ENCODE measurements around the gene RESP18. TPM values are rescaled to one million over a fixed set of nuclear protein-coding genes. Genes with fewer than 3 reads are reported as not detected.

RESP18 gene
- total RNA-seq, 4 donors from 2014 or later, result not detected

- H3K9me3 ChIP-seq, result no peaks in the 10 kb centered on the region
- H3K36me3 ChIP-seq, result no peaks in the 10 kb centered on the region
- TF ChIP-seq POLR2AphosphoS5 (IDR thresholded peaks at IDR 0.05) (no peak), EP300 (IDR thresholded peaks at IDR 0.05) (no peak), POLR2A (IDR thresholded peaks at IDR 0.05) (no peak), CTCF (IDR thresholded peaks at IDR 0.05) (no peak)
- no peak overlapping the region for H3K27ac ChIP-seq
- WGBS, result 81% methylated on average over 3 of the region's 4 CpGs
- DNase-seq (ENCODE audit: low spot score in 2 of 2), result peak in 1 of 2 donors; percentile 49
- H3K4me3 ChIP-seq, result no peak overlapping the region
- H3K27me3 ChIP-seq, result peaks cover 67% of the 10 kb centered on the region
- peaks cover 10% of the 10 kb centered on the region for H3K4me1 ChIP-seq
These were observed 22.0 kb upstream of the RESP18 start for GRCh38 chr2:219354582-219354981.

GRCh38 chr2:219353129-219353528, 20.6 kb upstream of the RESP18 start:
- no peaks in the 10 kb centered on the region for H3K36me3 ChIP-seq
- no peaks in the 10 kb centered on the region for H3K9me3 ChIP-seq
- WGBS, result 91% methylated on average over 3 of the region's 5 CpGs
- H3K27ac ChIP-seq, result no peak overlapping the region
- peaks cover 2% of the 10 kb centered on the region for H3K4me1 ChIP-seq
- peaks cover 53% of the 10 kb centered on the region for H3K27me3 ChIP-seq
- H3K4me3 ChIP-seq, result no peak overlapping the region
- TF ChIP-seq CTCF (IDR thresholded peaks at IDR 0.05), result no peak
- no peak for TF ChIP-seq EP300 (IDR thresholded peaks at IDR 0.05)
- DNase-seq (ENCODE audit: low spot score in 2 of 2), result no peak

GRCh38 chr2:219352448-219353023, 20.0 kb upstream of the RESP18 start:
- TF ChIP-seq CTCF (IDR thresholded peaks at IDR 0.05) (peak; percentile 27 to 54), POLR2AphosphoS5 (IDR thresholded peaks at IDR 0.05) (no peak)
- peak; percentile 67 to 80 for DNase-seq (ENCODE audit: low spot score in 2 of 2)
- no peaks in the 10 kb centered on the region for H3K9me3 ChIP-seq
- H3K36me3 ChIP-seq, result no peaks in the 10 kb centered on the region
- H3K4me1 ChIP-seq, result no peaks in the 10 kb centered on the region
- 5% methylated on average over 5 of the region's 5 CpGs for WGBS
- peaks cover 47% of the 10 kb centered on the region for H3K27me3 ChIP-seq
- H3K4me3 ChIP-seq, result no peak overlapping the region
- no peak overlapping the region for H3K27ac ChIP-seq

- H3K27me3 ChIP-seq, result peaks cover 29% of the 10 kb centered on the region
- H3K27ac ChIP-seq, result no peak overlapping the region
- no peaks in the 10 kb centered on the region for H3K36me3 ChIP-seq
- H3K9me3 ChIP-seq, result no peaks in the 10 kb centered on the region
- WGBS, result 41% methylated on average over 3 of the region's 4 CpGs
- peak in 1 of 2 donors; percentile 50 for DNase-seq (ENCODE audit: low spot score in 2 of 2)
- TF ChIP-seq POLR2A (IDR thresholded peaks at IDR 0.05) (no peak), POLR2AphosphoS5 (IDR thresholded peaks at IDR 0.05) (no peak), EP300 (IDR thresholded peaks at IDR 0.05) (no peak), CTCF (IDR thresholded peaks at IDR 0.05) (no peak)
- no peaks in the 10 kb centered on the region for H3K4me1 ChIP-seq
- H3K4me3 ChIP-seq, result no peak overlapping the region
These were observed 18.2 kb upstream of the RESP18 start for GRCh38 chr2:219350710-219351221.

- peaks cover 23% of the 10 kb centered on the region for H3K27me3 ChIP-seq
- TF ChIP-seq CTCF (IDR thresholded peaks at IDR 0.05) (no peak), EP300 (IDR thresholded peaks at IDR 0.05) (no peak), POLR2A (IDR thresholded peaks at IDR 0.05) (no peak), POLR2AphosphoS5 (IDR thresholded peaks at IDR 0.05) (no peak)
- DNase-seq (ENCODE audit: low spot score in 2 of 2), result peak in 1 of 2 donors; percentile 53
- WGBS, result 81% methylated on average over 2 of the region's 3 CpGs
- H3K4me1 ChIP-seq, result no peaks in the 10 kb centered on the region
- no peak overlapping the region for H3K4me3 ChIP-seq
- H3K9me3 ChIP-seq, result no peaks in the 10 kb centered on the region
- H3K27ac ChIP-seq, result no peak overlapping the region
- H3K36me3 ChIP-seq, result no peaks in the 10 kb centered on the region
These were observed 17.7 kb upstream of the RESP18 start for GRCh38 chr2:219350215-219350614.

Data from suprapubic skin (tissue), 4 donors.